Pulmonary artery endothelial cell (primary cell): ENCODE results near the gene MID1IP1. TPM values are rescaled to one million over a fixed set of nuclear protein-coding genes. Genes with fewer than 3 reads are reported as not detected.

ENCODE experiments used
- DNase-seq: peaks from one replicate; pipeline ENCODE4 v3.0.0-alpha.2; 2011; ENCODE audit warnings: low read depth, low spot score
- total RNA-seq: library from RNA; depleted of rRNA; stranded (reverse); fragments of >200 nt; gene quantifications from 2 replicates; pipeline ENCODE4 v1.2.3, GENCODE V29; 2014

MID1IP1 gene
- total RNA-seq, 1 donor from 2014 or later = 29.5 TPM

- DNase-seq = no peak
Measured at GRCh38 chrX:38816155-38816554, 14.9 kb downstream of the MID1IP1 start.

- no peak for DNase-seq
Measured at GRCh38 chrX:38817004-38817703, 15.9 kb downstream of the MID1IP1 start.

GRCh38 chrX:38819163-38819562 is 17.9 kb downstream of the MID1IP1 start:
- DNase-seq = no peak

GRCh38 chrX:38819709-38820108 is 18.4 kb downstream of the MID1IP1 start:
- DNase-seq = no peak

GRCh38 chrX:38820751-38821150 is 19.5 kb downstream of the MID1IP1 start:
- no peak for DNase-seq

GRCh38 chrX:38824176-38824575 is 22.9 kb downstream of the MID1IP1 start:
- no peak for DNase-seq

GRCh38 chrX:38831949-38832348 is 30.7 kb downstream of the MID1IP1 start:
- no peak for DNase-seq

GRCh38 chrX:38837389-38837788 is 36.1 kb downstream of the MID1IP1 start:
- DNase-seq = no peak

- no peak for DNase-seq
Measured at GRCh38 chrX:38839277-38839676, 38.0 kb downstream of the MID1IP1 start.

- no peak for DNase-seq
Measured at GRCh38 chrX:38839944-38840343, 38.7 kb downstream of the MID1IP1 start.

- no peak for DNase-seq
Measured at GRCh38 chrX:38841750-38842149, 40.5 kb downstream of the MID1IP1 start.

GRCh38 chrX:38845426-38845825 is 44.2 kb downstream of the MID1IP1 start:
- no peak for DNase-seq

- DNase-seq = no peak
Measured at GRCh38 chrX:38847206-38847902, 46.1 kb downstream of the MID1IP1 start.

GRCh38 chrX:38847903-38848230 is 46.6 kb downstream of the MID1IP1 start:
- DNase-seq = no peak

- no peak for DNase-seq
Measured at GRCh38 chrX:38848671-38849455, 47.6 kb downstream of the MID1IP1 start.

- no peak for DNase-seq
Measured at GRCh38 chrX:38850807-38851544, 49.7 kb downstream of the MID1IP1 start.

GRCh38 chrX:38854305-38854704 is 53.0 kb downstream of the MID1IP1 start:
- DNase-seq = no peak

Other genes with a start within 250 kb of the MID1IP1 start
- gene TSPAN7, start 239.9 kb upstream of the MID1IP1 start, total RNA-seq = 4.6 and 13.5 TPM in 2 replicates